ENCODE results near the gene PPP2R1A. TPM values are rescaled to one million over a fixed set of nuclear protein-coding genes. Genes with fewer than 3 reads are reported as not detected.

Gene PPP2R1A
- 100 to 1,000 TPM; 108 to 130 TPM for polyA plus RNA-seq

- 0 to 1% methylated on average over 68 to 70 of the region's 70 CpGs for whole genome bisulfite sequencing, 2 donors
- peaks cover 3 to 7% of the 10 kb centered on the region in 2 donors for H3K4me1 ChIP-seq (ENCODE audit: control insufficient read depth in 2 of 2, insufficient read depth in 2 of 2, low read length in 1 of 2)
- no peaks in the 10 kb centered on the region for H3K9me3 ChIP-seq (ENCODE audit: control insufficient read depth in 2 of 2, insufficient read depth in 1 of 2, low read depth in 1 of 2, low read length in 1 of 2)
- no peaks in the 10 kb centered on the region for H3K27me3 ChIP-seq (ENCODE audit: control insufficient read depth in 1 of 2, insufficient read depth in 2 of 2, low read length in 2 of 2)
- peaks cover 0 to 6% of the 10 kb centered on the region in 2 donors for H3K36me3 ChIP-seq (ENCODE audit: control insufficient read depth in 2 of 2, insufficient read depth in 2 of 2, low read length in 1 of 2)
- H3K27ac ChIP-seq (ENCODE audit: low read depth in 2 of 2, low read length in 1 of 2): peak within 1 kb of the TSS; percentile 99 to 100
- H3K4me3 ChIP-seq (ENCODE audit: low read depth in 1 of 2, low read length in 2 of 2): peak within 1 kb of the TSS; percentile 93 to 97
Measured at GRCh38 chr19:52189735-52190486, at the start of gene PPP2R1A. PPP2R1A (plus strand) TSS chr19:52190052; CDS start chr19:52190097, 45 bp downstream.

GRCh38 chr19:52141203-52141602 lies 48.6 kb upstream of the PPP2R1A start:
- WGBS, 2 donors: 72 to 84% methylated on average over 2 of the region's 2 CpGs

GRCh38 chr19:52142001-52142595 lies 47.8 kb upstream of the PPP2R1A start:
- no peaks in the 10 kb centered on the region for H3K27me3 ChIP-seq (ENCODE audit: control insufficient read depth in 1 of 2, insufficient read depth in 2 of 2, low read length in 2 of 2)
- 54 to 72% methylated on average over 3 of the region's 3 CpGs for WGBS, 2 donors
- no peak overlapping the region for H3K4me3 ChIP-seq (ENCODE audit: low read depth in 1 of 2, low read length in 2 of 2)
- H3K36me3 ChIP-seq (ENCODE audit: control insufficient read depth in 2 of 2, insufficient read depth in 2 of 2, low read length in 1 of 2): no peaks in the 10 kb centered on the region
- H3K9me3 ChIP-seq (ENCODE audit: control insufficient read depth in 2 of 2, insufficient read depth in 1 of 2, low read depth in 1 of 2, low read length in 1 of 2): no peaks in the 10 kb centered on the region
- H3K27ac ChIP-seq (ENCODE audit: low read depth in 2 of 2, low read length in 1 of 2): peak overlapping the region; percentile 14 to 57
- no peaks in the 10 kb centered on the region for H3K4me1 ChIP-seq (ENCODE audit: control insufficient read depth in 2 of 2, insufficient read depth in 2 of 2, low read length in 1 of 2)

More at GRCh38 chr19:52141203-52141602, 48.6 kb upstream of the PPP2R1A start:
- Histone ChIP-seq H3K4me3 (ENCODE audit: low read depth in 1 of 2, low read length in 2 of 2) (no peak overlapping the region), H3K27ac (ENCODE audit: low read depth in 2 of 2, low read length in 1 of 2) (no peak overlapping the region), H3K36me3 (ENCODE audit: control insufficient read depth in 2 of 2, insufficient read depth in 2 of 2, low read length in 1 of 2) (no peaks in the 10 kb centered on the region), H3K9me3 (ENCODE audit: control insufficient read depth in 2 of 2, insufficient read depth in 1 of 2, low read depth in 1 of 2, low read length in 1 of 2) (no peaks in the 10 kb centered on the region), H3K4me1 (ENCODE audit: control insufficient read depth in 2 of 2, insufficient read depth in 2 of 2, low read length in 1 of 2) (no peaks in the 10 kb centered on the region), H3K27me3 (ENCODE audit: control insufficient read depth in 1 of 2, insufficient read depth in 2 of 2, low read length in 2 of 2) (no peaks in the 10 kb centered on the region)

- H3K9me3 ChIP-seq (ENCODE audit: control insufficient read depth in 2 of 2, insufficient read depth in 1 of 2, low read depth in 1 of 2, low read length in 1 of 2): no peaks in the 10 kb centered on the region
- H3K27me3 ChIP-seq (ENCODE audit: control insufficient read depth in 1 of 2, insufficient read depth in 2 of 2, low read length in 2 of 2): no peaks in the 10 kb centered on the region
- H3K27ac ChIP-seq (ENCODE audit: low read depth in 2 of 2, low read length in 1 of 2): no peak overlapping the region
Measured at GRCh38 chr19:52148256-52148655, 41.6 kb upstream of the PPP2R1A start.

GRCh38 chr19:52155596-52156359 lies 34.1 kb upstream of the PPP2R1A start:
- Histone ChIP-seq H3K27ac (ENCODE audit: low read depth in 2 of 2, low read length in 1 of 2) (no peak overlapping the region), H3K27me3 (ENCODE audit: control insufficient read depth in 1 of 2, insufficient read depth in 2 of 2, low read length in 2 of 2) (no peaks in the 10 kb centered on the region), H3K36me3 (ENCODE audit: control insufficient read depth in 2 of 2, insufficient read depth in 2 of 2, low read length in 1 of 2) (peaks cover 8 to 9% of the 10 kb centered on the region in 2 donors), H3K4me1 (ENCODE audit: control insufficient read depth in 2 of 2, insufficient read depth in 2 of 2, low read length in 1 of 2) (no peaks in the 10 kb centered on the region), H3K9me3 (ENCODE audit: control insufficient read depth in 2 of 2, insufficient read depth in 1 of 2, low read depth in 1 of 2, low read length in 1 of 2) (peaks cover 6 to 23% of the 10 kb centered on the region in 2 donors), H3K4me3 (ENCODE audit: low read depth in 1 of 2, low read length in 2 of 2) (no peak overlapping the region)
- WGBS, 2 donors: 97 to 98% methylated on average over 15 of the region's 15 CpGs

More at GRCh38 chr19:52148256-52148655, 41.6 kb upstream of the PPP2R1A start:
- Histone ChIP-seq H3K4me3 (ENCODE audit: low read depth in 1 of 2, low read length in 2 of 2) (no peak overlapping the region), H3K36me3 (ENCODE audit: control insufficient read depth in 2 of 2, insufficient read depth in 2 of 2, low read length in 1 of 2) (no peaks in the 10 kb centered on the region), H3K4me1 (ENCODE audit: control insufficient read depth in 2 of 2, insufficient read depth in 2 of 2, low read length in 1 of 2) (no peaks in the 10 kb centered on the region)

- Histone ChIP-seq H3K36me3 (ENCODE audit: control insufficient read depth in 2 of 2, insufficient read depth in 2 of 2, low read length in 1 of 2) (peaks cover 2 to 8% of the 10 kb centered on the region in 2 donors), H3K9me3 (ENCODE audit: control insufficient read depth in 2 of 2, insufficient read depth in 1 of 2, low read depth in 1 of 2, low read length in 1 of 2) (peaks cover 0 to 6% of the 10 kb centered on the region in 2 donors), H3K4me3 (ENCODE audit: low read depth in 1 of 2, low read length in 2 of 2) (peak overlapping the region; percentile 78 to 81), H3K27me3 (ENCODE audit: control insufficient read depth in 1 of 2, insufficient read depth in 2 of 2, low read length in 2 of 2) (no peaks in the 10 kb centered on the region), H3K27ac (ENCODE audit: low read depth in 2 of 2, low read length in 1 of 2) (peak overlapping the region; percentile 6 to 77), H3K4me1 (ENCODE audit: control insufficient read depth in 2 of 2, insufficient read depth in 2 of 2, low read length in 1 of 2) (no peaks in the 10 kb centered on the region)
- WGBS, 2 donors: 6 to 9% methylated on average over 5 of the region's 5 CpGs
Measured at GRCh38 chr19:52170304-52170703, 19.5 kb upstream of the PPP2R1A start.

GRCh38 chr19:52170863-52171320 lies 19.0 kb upstream of the PPP2R1A start:
- H3K4me1 ChIP-seq (ENCODE audit: control insufficient read depth in 2 of 2, insufficient read depth in 2 of 2, low read length in 1 of 2): no peaks in the 10 kb centered on the region
- WGBS, 2 donors: 1% methylated on average over 22 of the region's 22 CpGs
- peak overlapping the region; percentile 77 to 93 for H3K27ac ChIP-seq (ENCODE audit: low read depth in 2 of 2, low read length in 1 of 2)

GRCh38 chr19:52171321-52172169 lies 18.3 kb upstream of the PPP2R1A start, which contains the start of gene ZNF836:
ZNF836 (minus strand) TSS chr19:52171621; CDS start chr19:52168072, 3,549 bp downstream.
- Histone ChIP-seq H3K9me3 (ENCODE audit: control insufficient read depth in 2 of 2, insufficient read depth in 1 of 2, low read depth in 1 of 2, low read length in 1 of 2) (peaks cover 0 to 4% of the 10 kb centered on the region in 2 donors), H3K27ac (ENCODE audit: low read depth in 2 of 2, low read length in 1 of 2) (peak within 1 kb of the TSS; percentile 77 to 93), H3K4me1 (ENCODE audit: control insufficient read depth in 2 of 2, insufficient read depth in 2 of 2, low read length in 1 of 2) (no peaks in the 10 kb centered on the region), H3K36me3 (ENCODE audit: control insufficient read depth in 2 of 2, insufficient read depth in 2 of 2, low read length in 1 of 2) (peaks cover 0 to 5% of the 10 kb centered on the region in 2 donors), H3K27me3 (ENCODE audit: control insufficient read depth in 1 of 2, insufficient read depth in 2 of 2, low read length in 2 of 2) (no peaks in the 10 kb centered on the region), H3K4me3 (ENCODE audit: low read depth in 1 of 2, low read length in 2 of 2) (peak within 1 kb of the TSS; percentile 78 to 81)
- 6 to 7% methylated on average over 35 to 37 of the region's 37 CpGs for WGBS, 2 donors

More at GRCh38 chr19:52170863-52171320, 19.0 kb upstream of the PPP2R1A start:
- Histone ChIP-seq H3K36me3 (ENCODE audit: control insufficient read depth in 2 of 2, insufficient read depth in 2 of 2, low read length in 1 of 2) (peaks cover 0 to 5% of the 10 kb centered on the region in 2 donors), H3K4me3 (ENCODE audit: low read depth in 1 of 2, low read length in 2 of 2) (peak overlapping the region; percentile 78 to 81), H3K9me3 (ENCODE audit: control insufficient read depth in 2 of 2, insufficient read depth in 1 of 2, low read depth in 1 of 2, low read length in 1 of 2) (peaks cover 0 to 4% of the 10 kb centered on the region in 2 donors), H3K27me3 (ENCODE audit: control insufficient read depth in 1 of 2, insufficient read depth in 2 of 2, low read length in 2 of 2) (no peaks in the 10 kb centered on the region)

Measured in esophagus (tissue), 2 donors.